HL-60 (cell line): ENCODE results near the gene TENM4.

Source experiments
- GABPA ChIP-seq: IDR thresholded peaks from 2 replicates; pipeline ENCODE4 v1.6.1; 2012; ENCODE audit warnings: low read depth
- POLR2AphosphoS5 ChIP-seq: IDR thresholded peaks from 2 replicates; pipeline ENCODE4 v1.6.1; 2012; ENCODE audit warnings: low read depth
- TF ChIP-seq, protein P1 (sequence below): IDR thresholded peaks from one replicate; pipeline ENCODE4 v1.5.1; 2011; ENCODE audit warnings: low read length, control low read depth, inconsistent platforms; ENCODE audit not compliant: insufficient read depth
- TF ChIP-seq, protein P2 (sequence below): IDR thresholded peaks from 2 replicates; pipeline ENCODE4 v1.6.1; 2012; ENCODE audit warnings: low read depth; ENCODE audit not compliant: insufficient replicate concordance

DNA sequence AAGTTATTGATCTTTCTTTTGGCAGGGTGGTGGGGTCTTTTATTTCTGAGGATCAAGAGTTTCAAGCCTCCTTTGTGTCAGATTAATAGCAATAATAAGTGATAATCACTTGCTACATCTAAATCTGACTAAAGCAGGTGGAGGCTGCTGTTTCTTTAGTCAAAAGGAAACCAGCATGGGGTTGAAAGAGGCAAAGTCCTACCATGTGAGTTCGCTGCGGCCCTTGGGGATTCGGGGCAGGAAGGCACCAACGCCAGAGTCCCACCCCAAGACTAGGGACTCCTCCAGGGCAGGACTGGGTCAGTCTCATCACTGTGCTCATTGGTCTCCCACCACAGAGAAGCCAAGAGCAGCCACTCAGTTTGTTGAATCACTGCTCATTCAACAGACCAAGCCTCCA lies 73.0 kb downstream of the TENM4 start:
- TF ChIP-seq, protein P1, sequence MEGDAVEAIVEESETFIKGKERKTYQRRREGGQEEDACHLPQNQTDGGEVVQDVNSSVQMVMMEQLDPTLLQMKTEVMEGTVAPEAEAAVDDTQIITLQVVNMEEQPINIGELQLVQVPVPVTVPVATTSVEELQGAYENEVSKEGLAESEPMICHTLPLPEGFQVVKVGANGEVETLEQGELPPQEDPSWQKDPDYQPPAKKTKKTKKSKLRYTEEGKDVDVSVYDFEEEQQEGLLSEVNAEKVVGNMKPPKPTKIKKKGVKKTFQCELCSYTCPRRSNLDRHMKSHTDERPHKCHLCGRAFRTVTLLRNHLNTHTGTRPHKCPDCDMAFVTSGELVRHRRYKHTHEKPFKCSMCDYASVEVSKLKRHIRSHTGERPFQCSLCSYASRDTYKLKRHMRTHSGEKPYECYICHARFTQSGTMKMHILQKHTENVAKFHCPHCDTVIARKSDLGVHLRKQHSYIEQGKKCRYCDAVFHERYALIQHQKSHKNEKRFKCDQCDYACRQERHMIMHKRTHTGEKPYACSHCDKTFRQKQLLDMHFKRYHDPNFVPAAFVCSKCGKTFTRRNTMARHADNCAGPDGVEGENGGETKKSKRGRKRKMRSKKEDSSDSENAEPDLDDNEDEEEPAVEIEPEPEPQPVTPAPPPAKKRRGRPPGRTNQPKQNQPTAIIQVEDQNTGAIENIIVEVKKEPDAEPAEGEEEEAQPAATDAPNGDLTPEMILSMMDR: no peak
- TF ChIP-seq, protein P2, sequence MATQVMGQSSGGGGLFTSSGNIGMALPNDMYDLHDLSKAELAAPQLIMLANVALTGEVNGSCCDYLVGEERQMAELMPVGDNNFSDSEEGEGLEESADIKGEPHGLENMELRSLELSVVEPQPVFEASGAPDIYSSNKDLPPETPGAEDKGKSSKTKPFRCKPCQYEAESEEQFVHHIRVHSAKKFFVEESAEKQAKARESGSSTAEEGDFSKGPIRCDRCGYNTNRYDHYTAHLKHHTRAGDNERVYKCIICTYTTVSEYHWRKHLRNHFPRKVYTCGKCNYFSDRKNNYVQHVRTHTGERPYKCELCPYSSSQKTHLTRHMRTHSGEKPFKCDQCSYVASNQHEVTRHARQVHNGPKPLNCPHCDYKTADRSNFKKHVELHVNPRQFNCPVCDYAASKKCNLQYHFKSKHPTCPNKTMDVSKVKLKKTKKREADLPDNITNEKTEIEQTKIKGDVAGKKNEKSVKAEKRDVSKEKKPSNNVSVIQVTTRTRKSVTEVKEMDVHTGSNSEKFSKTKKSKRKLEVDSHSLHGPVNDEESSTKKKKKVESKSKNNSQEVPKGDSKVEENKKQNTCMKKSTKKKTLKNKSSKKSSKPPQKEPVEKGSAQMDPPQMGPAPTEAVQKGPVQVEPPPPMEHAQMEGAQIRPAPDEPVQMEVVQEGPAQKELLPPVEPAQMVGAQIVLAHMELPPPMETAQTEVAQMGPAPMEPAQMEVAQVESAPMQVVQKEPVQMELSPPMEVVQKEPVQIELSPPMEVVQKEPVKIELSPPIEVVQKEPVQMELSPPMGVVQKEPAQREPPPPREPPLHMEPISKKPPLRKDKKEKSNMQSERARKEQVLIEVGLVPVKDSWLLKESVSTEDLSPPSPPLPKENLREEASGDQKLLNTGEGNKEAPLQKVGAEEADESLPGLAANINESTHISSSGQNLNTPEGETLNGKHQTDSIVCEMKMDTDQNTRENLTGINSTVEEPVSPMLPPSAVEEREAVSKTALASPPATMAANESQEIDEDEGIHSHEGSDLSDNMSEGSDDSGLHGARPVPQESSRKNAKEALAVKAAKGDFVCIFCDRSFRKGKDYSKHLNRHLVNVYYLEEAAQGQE: no peak
- TF ChIP-seq GABPA (no peak), POLR2AphosphoS5 (no peak)
